GM19467 (cell line): ENCODE measurements around the gene CTAGE1.
A peak's percentile ranks its signal among the peaks of the same experiment; 100 is the strongest.
"Not testable (repeated sequence)": the region's sequence is repeated elsewhere in the genome, so short reads cannot be mapped to it uniquely, and the experiment has no call there.

Experiments used
- ATAC-seq: cut with Tn5 transposase; IDR thresholded peaks from one replicate; pipeline ENCODE4 v1.9.1; 2021; ENCODE audit warnings: mild to moderate bottlenecking, moderate library complexity; ENCODE audit not compliant: unreplicated experiment

CTAGE1 gene

GRCh38 chr18:22393164-22393563, 24.6 kb downstream of the CTAGE1 start:
- ATAC-seq = not testable (repeated sequence)

GRCh38 chr18:22391407-22392345, 26.0 kb downstream of the CTAGE1 start:
- no peak for ATAC-seq

GRCh38 chr18:22387787-22388186, 29.9 kb downstream of the CTAGE1 start:
- no peak for ATAC-seq

GRCh38 chr18:22387364-22387763, 30.4 kb downstream of the CTAGE1 start:
- no peak for ATAC-seq

- ATAC-seq = no peak
These were observed 32.0 kb downstream of the CTAGE1 start for GRCh38 chr18:22385718-22386117.

GRCh38 chr18:22378672-22379282, 38.9 kb downstream of the CTAGE1 start:
- ATAC-seq = peak; percentile 59

- no peak for ATAC-seq
These were observed 39.9 kb downstream of the CTAGE1 start for GRCh38 chr18:22377769-22378168.

- no peak for ATAC-seq
These were observed 47.3 kb downstream of the CTAGE1 start for GRCh38 chr18:22370414-22370813.

GRCh38 chr18:22368021-22368420, 49.7 kb downstream of the CTAGE1 start:
- ATAC-seq = no peak

GRCh38 chr18:22367303-22367702, 50.4 kb downstream of the CTAGE1 start:
- ATAC-seq = no peak

GRCh38 chr18:22363867-22364463, 53.8 kb downstream of the CTAGE1 start:
- ATAC-seq = no peak
